HL-60 (cell line): ENCODE measurements around the gene FHIT.

Source experiments
- CTCF ChIP-seq: IDR thresholded peaks from one replicate; pipeline ENCODE4 v1.5.1; 2011; ENCODE audit warnings: low read length, control low read depth, inconsistent platforms; ENCODE audit not compliant: insufficient read depth
- GABPA ChIP-seq: IDR thresholded peaks from 2 replicates; pipeline ENCODE4 v1.6.1; 2012; ENCODE audit warnings: low read depth
- POLR2AphosphoS5 ChIP-seq: IDR thresholded peaks from 2 replicates; pipeline ENCODE4 v1.6.1; 2012; ENCODE audit warnings: low read depth
- REST ChIP-seq: IDR thresholded peaks from 2 replicates; pipeline ENCODE4 v1.6.1; 2012; ENCODE audit warnings: low read depth; ENCODE audit not compliant: insufficient replicate concordance
- SPI1 ChIP-seq: IDR thresholded peaks from 2 replicates; pipeline ENCODE4 v1.6.1; 2012; ENCODE audit warnings: low read depth, mild to moderate bottlenecking, borderline replicate concordance

GRCh38 chr3:59784164-59784563, 1467.1 kb downstream of the FHIT start:
- TF ChIP-seq CTCF (no peak), REST (no peak), POLR2AphosphoS5 (no peak), SPI1 (no peak), GABPA (no peak)
